Mucosa of descending colon (tissue), 3 donors: Measurements from ENCODE around the gene RBM8A. TPM values are rescaled to one million over a fixed set of nuclear protein-coding genes. Genes with fewer than 3 reads are reported as not detected.

Experiments used
- ATAC-seq: fragments of 200-7000 bp; cut with Tn5 transposase; one replicate; pipeline ENCODE4 v1.9.1; 2020; ENCODE audit warnings: mild to moderate bottlenecking, moderate library complexity
- DNase-seq, 3 donors: peaks; one replicate each; pipeline ENCODE4 v3.0.0-alpha.2; 2020
- H3K36me3 ChIP-seq: fragments of 200-600 bp; one replicate; pipeline ENCODE4 v1.8.0; 2021; ENCODE audit warnings: low read depth, mild to moderate bottlenecking
- H3K4me1 ChIP-seq: fragments of 200-600 bp; one replicate; pipeline ENCODE4 v1.8.0; 2021; ENCODE audit warnings: low read depth, mild to moderate bottlenecking
- H3K4me3 ChIP-seq: fragments of 200-600 bp; one replicate; pipeline ENCODE4 v1.8.0; 2021; ENCODE audit warnings: mild to moderate bottlenecking
- H3K9me3 ChIP-seq: fragments of 200-600 bp; one replicate; pipeline ENCODE4 v1.8.0; 2021; ENCODE audit warnings: mild to moderate bottlenecking
- intact Hi-C, 2 donors: fragments of 100-400 bp; cut with DNase I in 1 of 2; cut with micrococcal nuclease in 1 of 2; formaldehyde crosslinking; loops; one replicate each; pipeline versions ENCODE4 v1.11.0 to v1.11.1; 2022; cut with DNase I, micrococcal nuclease
- total RNA-seq, 3 donors: library from RNA; stranded (reverse); fragmentation: NEBNext Ultra II Directional in 2 of 3; extraction: Animal tissue kit (Norgen Biotek cat#: 25700) in 2 of 3; gene quantifications; one replicate each; pipeline versions ENCODE4 v1.2.1 to v1.2.4, GENCODE V29; 2021 to 2023
- TF ChIP-seq, protein P1 (sequence below): fragments of 200-600 bp; IDR thresholded peaks from one replicate; pipeline ENCODE4 v1.8.0; 2022; ENCODE audit warnings: antibody characterized with exemption, mild to moderate bottlenecking
- donor health status: DM: no; HTN: no; CAD: no; lungs with moderate emphysema.
- donor health status: DM: no; HTN: no; CAD: no.
- donor health status: DM: no; HTN: yes; CAD: no.

RBM8A gene
- total RNA-seq, 3 donors from 2014 or later = 82.3 to 94.5 (median 93.9) TPM

DNA sequence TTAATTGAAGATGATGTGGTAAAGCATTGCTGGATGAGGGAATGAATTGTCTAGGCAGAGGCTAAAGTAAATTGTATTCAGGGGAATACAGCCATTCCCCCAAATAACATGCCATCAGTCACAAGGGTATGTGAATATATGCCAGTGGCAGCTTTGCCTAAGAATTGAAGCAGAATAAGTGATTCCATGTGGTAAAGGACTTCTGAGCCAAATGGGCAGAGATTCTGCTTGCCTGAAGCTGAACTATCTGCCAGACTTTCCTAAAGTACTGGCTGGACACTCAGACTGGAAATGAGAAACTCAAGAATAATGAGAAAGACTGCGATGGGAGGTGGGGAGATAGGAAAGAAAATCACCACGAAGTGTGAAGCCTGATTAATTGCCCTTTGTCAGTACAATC is 28.2 kb upstream of the RBM8A start:
- no peak for ATAC-seq
- DNase-seq = no peak
- Histone ChIP-seq H3K4me3 (no peak overlapping the region), H3K9me3 (no peaks in the 10 kb centered on the region), H3K4me1 (peaks cover 18% of the 10 kb centered on the region), H3K36me3 (no peaks in the 10 kb centered on the region)
- TF ChIP-seq, protein P1, sequence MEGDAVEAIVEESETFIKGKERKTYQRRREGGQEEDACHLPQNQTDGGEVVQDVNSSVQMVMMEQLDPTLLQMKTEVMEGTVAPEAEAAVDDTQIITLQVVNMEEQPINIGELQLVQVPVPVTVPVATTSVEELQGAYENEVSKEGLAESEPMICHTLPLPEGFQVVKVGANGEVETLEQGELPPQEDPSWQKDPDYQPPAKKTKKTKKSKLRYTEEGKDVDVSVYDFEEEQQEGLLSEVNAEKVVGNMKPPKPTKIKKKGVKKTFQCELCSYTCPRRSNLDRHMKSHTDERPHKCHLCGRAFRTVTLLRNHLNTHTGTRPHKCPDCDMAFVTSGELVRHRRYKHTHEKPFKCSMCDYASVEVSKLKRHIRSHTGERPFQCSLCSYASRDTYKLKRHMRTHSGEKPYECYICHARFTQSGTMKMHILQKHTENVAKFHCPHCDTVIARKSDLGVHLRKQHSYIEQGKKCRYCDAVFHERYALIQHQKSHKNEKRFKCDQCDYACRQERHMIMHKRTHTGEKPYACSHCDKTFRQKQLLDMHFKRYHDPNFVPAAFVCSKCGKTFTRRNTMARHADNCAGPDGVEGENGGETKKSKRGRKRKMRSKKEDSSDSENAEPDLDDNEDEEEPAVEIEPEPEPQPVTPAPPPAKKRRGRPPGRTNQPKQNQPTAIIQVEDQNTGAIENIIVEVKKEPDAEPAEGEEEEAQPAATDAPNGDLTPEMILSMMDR = no peak
- intact Hi-C loops = no loop called here

DNA sequence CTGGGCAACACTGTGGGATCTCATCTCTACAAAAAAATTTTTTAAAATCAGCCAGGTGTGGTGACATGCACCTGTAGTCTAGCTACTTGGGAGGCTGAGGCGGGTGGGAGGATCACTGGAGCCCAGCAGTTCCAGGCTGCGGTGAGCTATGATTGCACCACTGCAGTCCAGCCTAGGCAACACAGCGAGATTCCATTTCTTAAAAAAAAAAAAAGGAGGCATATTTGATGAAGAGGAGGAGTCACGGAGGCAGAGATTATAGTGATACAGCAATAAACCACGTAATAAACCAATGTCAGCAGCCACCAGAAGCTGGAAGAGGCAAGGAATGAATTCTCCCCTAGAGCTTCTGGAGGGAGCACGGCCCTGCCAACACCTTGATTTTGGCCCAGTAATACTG is 26.6 kb upstream of the RBM8A start:
- intact Hi-C loops = no loop called here
- Histone ChIP-seq H3K36me3 (no peaks in the 10 kb centered on the region), H3K4me1 (peaks cover 16% of the 10 kb centered on the region), H3K9me3 (no peaks in the 10 kb centered on the region), H3K4me3 (no peak overlapping the region)
- ATAC-seq (no peak), DNase-seq (peak in 1 of 3 donors; percentile 15)
- TF ChIP-seq, protein P1 = no peak

DNA sequence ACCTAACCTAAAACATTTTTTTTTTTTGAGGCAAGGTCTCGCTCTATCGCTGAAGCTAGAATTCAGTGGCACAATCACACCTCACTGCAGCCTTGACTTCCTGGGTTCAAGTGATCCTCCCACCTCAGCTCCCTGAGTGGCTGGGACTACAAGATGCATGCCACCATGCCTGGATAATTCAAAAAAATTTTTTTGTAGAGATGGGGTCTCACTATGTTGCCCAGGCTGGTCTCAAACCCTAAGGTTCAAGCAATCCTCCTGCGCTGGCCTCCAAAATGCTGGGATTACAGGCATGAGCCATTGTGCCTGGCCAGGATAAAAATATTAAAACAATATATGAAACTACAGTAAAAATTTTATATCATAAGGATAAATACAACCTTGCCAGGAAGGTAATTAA is 25.6 kb upstream of the RBM8A start:
- DNase-seq (no peak), ATAC-seq (no peak)
- Histone ChIP-seq H3K9me3 (no peaks in the 10 kb centered on the region), H3K4me1 (peaks cover 16% of the 10 kb centered on the region), H3K36me3 (no peaks in the 10 kb centered on the region), H3K4me3 (no peak overlapping the region)
- TF ChIP-seq, protein P1 = no peak
- intact Hi-C loops = no loop called here

DNA sequence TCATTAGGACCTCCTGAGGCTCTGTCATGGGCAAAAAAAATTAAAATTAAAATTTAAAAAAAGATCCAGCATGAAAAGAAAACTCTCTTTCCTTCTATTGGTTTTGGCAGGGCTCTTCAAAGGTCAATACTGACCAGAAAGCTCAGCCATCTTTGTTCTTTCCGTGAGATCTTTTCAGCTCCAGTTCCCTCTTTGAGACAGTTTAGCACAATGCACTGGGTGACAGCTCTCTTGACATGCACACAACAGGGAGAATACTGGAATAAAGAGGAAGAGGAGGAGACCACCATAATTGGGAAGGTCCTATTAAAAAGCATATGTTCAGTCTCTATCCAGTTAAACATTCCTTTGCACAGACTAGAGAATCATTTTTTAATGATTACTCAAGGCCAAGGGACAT is 24.2 kb upstream of the RBM8A start:
- no peak for ATAC-seq
- peaks cover 13% of the 10 kb centered on the region for H3K4me1 ChIP-seq

DNA sequence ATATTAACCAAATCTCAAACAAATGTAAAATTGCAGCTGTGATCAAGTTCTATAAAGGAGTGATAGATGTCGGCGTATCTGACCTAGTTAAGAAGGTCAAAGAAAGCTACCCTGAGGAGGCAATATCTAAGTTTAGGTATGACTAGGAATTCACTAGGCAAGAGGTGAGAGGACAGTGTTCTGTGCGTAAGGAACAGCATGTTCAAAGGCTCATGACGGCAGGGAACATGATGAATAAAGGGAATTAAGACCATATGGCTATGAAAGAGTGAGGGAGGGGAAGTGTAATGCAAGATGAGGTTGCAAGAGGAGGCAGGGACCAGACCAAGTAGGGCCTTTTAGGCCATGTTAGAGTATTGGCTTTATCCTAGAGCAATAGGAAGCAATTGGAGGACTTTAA is 21.9 kb upstream of the RBM8A start:
- H3K36me3 ChIP-seq = no peaks in the 10 kb centered on the region
- DNase-seq = no peak
- no peaks in the 10 kb centered on the region for H3K4me1 ChIP-seq
- ATAC-seq = no peak
- TF ChIP-seq, protein P1 = no peak
- H3K4me3 ChIP-seq = no peak overlapping the region
- no peaks in the 10 kb centered on the region for H3K9me3 ChIP-seq
- intact Hi-C loops = no loop called here

More for the DNA sequence above, 24.2 kb upstream of the RBM8A start:
- TF ChIP-seq, protein P1 = no peak
- intact Hi-C loops = no loop called here
- no peak for DNase-seq
- no peak overlapping the region for H3K4me3 ChIP-seq
- no peaks in the 10 kb centered on the region for H3K9me3 ChIP-seq
- H3K36me3 ChIP-seq = no peaks in the 10 kb centered on the region

DNA sequence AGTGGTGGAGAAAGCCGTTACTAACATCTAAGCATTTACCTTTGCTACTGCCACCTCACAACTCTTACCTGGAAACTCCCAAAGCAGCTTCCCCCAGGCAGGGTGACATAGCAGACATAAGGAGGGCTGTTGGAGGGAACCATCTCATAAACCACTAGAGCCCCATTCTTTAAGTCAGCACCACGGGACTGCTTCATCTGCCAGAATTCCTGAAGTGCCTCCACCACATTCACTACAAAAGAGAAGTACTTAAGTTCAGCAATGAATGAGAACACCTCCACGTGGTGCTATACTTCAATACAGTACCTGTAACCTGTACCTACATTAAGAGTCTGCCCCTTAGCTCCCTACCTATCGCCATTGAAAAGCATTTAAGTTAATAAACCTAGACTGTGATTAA is 20.3 kb upstream of the RBM8A start:
- Histone ChIP-seq H3K4me1 (no peaks in the 10 kb centered on the region), H3K36me3 (peaks cover 2% of the 10 kb centered on the region), H3K4me3 (no peak overlapping the region), H3K9me3 (no peaks in the 10 kb centered on the region)
- TF ChIP-seq, protein P1 = no peak
- no peak for DNase-seq
- intact Hi-C loops = no loop called here
- no peak for ATAC-seq
